C4-2B (cell line): ENCODE measurements around the gene RHD.
"Not testable (repeated sequence)": the region's sequence is repeated elsewhere in the genome, so short reads cannot be mapped to it uniquely, and the experiment has no call there.

Experiments used
- ZFX ChIP-seq: fragments of 450-650 bp; IDR thresholded peaks from 2 replicates; pipeline ENCODE4 v1.6.1; 2017
- TF ChIP-seq, protein P1 (sequence below): fragments of 450-650 bp; conservative IDR thresholded peaks from 2 replicates; pipeline ENCODE4 v1.5.1; 2017; ENCODE audit warnings: mild to moderate bottlenecking

DNA sequence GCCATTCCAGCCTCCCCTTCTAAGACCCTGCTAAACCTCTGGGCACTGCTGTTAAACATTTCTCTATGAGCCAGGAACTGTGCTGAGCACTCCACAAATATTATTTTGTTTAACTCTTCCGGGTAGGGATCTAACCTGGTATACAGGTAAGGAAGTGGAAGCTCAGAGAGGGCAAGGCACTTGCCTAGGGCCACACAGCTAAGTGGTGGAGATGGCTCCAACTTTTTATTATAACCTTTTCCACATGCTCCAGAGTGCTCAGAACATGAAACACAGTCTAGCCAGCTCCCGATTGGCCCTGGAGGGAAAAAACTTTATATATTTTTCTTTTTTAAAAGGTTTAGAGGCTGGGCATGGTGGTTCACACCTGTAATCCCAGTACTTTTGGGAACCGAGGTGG, 13.6 kb downstream of the RHD start:
- TF ChIP-seq, protein P1, sequence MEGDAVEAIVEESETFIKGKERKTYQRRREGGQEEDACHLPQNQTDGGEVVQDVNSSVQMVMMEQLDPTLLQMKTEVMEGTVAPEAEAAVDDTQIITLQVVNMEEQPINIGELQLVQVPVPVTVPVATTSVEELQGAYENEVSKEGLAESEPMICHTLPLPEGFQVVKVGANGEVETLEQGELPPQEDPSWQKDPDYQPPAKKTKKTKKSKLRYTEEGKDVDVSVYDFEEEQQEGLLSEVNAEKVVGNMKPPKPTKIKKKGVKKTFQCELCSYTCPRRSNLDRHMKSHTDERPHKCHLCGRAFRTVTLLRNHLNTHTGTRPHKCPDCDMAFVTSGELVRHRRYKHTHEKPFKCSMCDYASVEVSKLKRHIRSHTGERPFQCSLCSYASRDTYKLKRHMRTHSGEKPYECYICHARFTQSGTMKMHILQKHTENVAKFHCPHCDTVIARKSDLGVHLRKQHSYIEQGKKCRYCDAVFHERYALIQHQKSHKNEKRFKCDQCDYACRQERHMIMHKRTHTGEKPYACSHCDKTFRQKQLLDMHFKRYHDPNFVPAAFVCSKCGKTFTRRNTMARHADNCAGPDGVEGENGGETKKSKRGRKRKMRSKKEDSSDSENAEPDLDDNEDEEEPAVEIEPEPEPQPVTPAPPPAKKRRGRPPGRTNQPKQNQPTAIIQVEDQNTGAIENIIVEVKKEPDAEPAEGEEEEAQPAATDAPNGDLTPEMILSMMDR = not testable (repeated sequence)
- not testable (repeated sequence) for TF ChIP-seq ZFX
